GM13976 (cell line): Measurements from ENCODE around the gene ARL2BP.
"Not testable (repeated sequence)": the region's sequence is repeated elsewhere in the genome, so short reads cannot be mapped to it uniquely, and the experiment has no call there.

Source experiments
- DNase-seq: peaks from one replicate; pipeline ENCODE4 v3.0.0; 2012; ENCODE audit warnings: low spot score
- CTCF ChIP-seq: IDR thresholded peaks from 2 replicates; pipeline ENCODE4 v1.5.1; 2012; ENCODE audit warnings: borderline replicate concordance, mild to moderate bottlenecking; ENCODE audit not compliant: insufficient read depth; ENCODE audit errors: extremely low read depth, missing control alignments, control extremely low read depth
- in situ Hi-C: fragments of 300-500 bp; cut with MboI; formaldehyde crosslinking; loops from one replicate; pipeline ENCODE4 v1.12.0; 2022; ENCODE audit warnings: low sequenced_read_pairs, mixed read lengths, inconsistent platforms; ENCODE audit not compliant: unreplicated experiment

The ARL2BP gene

GRCh38 chr16:57244767-57245471 is at the start of gene ARL2BP:
TSS of gene ARL2BP (plus strand) at chr16:57245259. CDS start at chr16:57245368, 109 bp downstream.
- in situ Hi-C loops = no loop called here
- no peak for TF ChIP-seq CTCF
- peak; percentile 99 for DNase-seq

DNA sequence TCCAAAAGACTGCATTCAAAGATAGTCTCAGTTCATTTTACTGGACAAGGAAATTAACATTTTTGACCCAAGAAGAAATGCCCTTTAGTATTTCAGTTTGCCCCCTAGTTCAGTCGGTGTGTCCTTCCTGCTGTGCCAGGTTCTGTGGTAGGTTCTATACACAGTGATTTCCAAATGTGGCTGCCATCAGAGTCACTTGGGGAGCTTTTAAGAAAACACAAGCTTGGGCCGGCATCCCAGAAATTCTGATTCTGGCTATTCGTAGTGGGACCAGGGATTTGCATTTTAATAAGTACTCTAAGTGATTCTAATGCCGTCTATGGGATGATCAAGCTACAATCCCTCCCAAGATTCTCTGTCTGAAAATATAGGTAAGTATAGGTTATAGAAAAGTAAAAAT is 48.8 kb upstream of the ARL2BP start:
- in situ Hi-C loops = no loop called here
- TF ChIP-seq CTCF = no peak
- DNase-seq = no peak

- in situ Hi-C loops = no loop called here
- TF ChIP-seq CTCF = no peak
- DNase-seq = no peak
Observed at GRCh38 chr16:57196753-57197152, 48.3 kb upstream of the ARL2BP start.

DNA sequence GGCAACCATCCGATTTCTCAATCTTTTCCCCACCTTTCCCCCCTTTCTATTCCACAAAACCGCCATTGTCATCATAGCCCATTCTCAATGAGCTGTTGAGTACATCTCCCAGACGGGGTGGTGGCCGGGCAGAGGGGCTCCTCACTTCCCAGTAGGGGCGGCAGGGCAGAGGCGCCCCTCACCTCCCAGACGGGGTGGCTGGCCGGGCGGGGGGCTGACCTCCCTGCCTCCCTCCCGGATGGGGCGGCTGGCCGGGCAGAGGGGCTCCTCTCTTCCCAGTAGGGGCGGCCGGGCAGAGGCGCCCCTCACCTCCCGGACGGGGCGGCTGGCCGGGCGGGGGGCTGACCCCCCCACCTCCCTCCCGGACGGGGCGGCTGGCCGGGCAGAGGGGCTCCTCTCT is 44.7 kb upstream of the ARL2BP start:
- in situ Hi-C loops, DNase-seq: not testable (repeated sequence)

- DNase-seq, in situ Hi-C loops: not testable (repeated sequence)
Observed at GRCh38 chr16:57200926-57201325, 44.1 kb upstream of the ARL2BP start.

GRCh38 chr16:57202095-57202886 is 42.8 kb upstream of the ARL2BP start:
- no peak for TF ChIP-seq CTCF
- in situ Hi-C loops = no loop called here
- no peak for DNase-seq

GRCh38 chr16:57203451-57203850 is 41.6 kb upstream of the ARL2BP start:
- TF ChIP-seq CTCF = no peak
- in situ Hi-C loops = no loop called here
- no peak for DNase-seq
